Measurements from ENCODE around the gene DNAJC16. TPM values are rescaled to one million over a fixed set of nuclear protein-coding genes. Genes with fewer than 3 reads are reported as not detected.

The DNAJC16 gene
- total and polyA plus RNA-seq, 5 donors: 5.4 to 22.6 (median 18.3) TPM

DNA sequence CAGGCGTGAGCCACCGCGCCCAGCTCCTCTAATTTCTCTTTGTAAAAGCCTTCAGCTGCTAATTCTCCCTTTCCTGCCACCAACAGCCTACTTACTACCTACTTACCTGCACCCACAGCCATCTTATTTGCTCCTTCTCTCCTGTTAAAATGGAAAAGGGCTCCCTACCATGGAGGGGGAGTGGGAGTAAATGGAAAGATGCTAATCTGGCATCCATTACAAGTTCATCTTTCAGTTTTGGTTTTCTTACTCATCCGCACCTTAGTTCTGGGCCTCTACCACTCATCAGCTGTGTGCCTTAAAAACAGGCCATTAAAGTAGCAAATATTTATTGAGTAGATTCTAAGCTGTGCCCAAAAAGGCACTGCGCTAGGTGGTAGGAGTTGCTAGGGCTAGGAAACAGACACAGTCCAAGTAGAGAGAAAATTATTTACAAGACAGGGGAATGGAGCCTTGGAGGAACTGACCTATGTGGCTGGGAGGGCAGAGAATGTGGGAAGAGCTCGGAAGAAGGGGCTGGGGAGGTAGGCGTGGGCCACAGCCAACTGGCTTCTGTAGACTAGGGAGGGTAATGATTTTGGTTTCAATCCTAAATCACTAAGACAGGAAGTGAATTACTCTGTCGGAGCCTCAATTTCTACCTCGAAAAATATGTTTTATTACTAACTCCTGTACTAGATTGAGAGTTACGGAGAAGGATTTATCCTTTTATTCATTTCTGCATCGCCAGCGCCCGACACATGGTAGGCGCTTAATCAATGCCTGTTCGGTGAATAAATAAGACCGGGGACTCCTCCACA lies 89.9 kb downstream of the DNAJC16 start:
- intact Hi-C loops (cut with DNase I): no loop called here

DNA sequence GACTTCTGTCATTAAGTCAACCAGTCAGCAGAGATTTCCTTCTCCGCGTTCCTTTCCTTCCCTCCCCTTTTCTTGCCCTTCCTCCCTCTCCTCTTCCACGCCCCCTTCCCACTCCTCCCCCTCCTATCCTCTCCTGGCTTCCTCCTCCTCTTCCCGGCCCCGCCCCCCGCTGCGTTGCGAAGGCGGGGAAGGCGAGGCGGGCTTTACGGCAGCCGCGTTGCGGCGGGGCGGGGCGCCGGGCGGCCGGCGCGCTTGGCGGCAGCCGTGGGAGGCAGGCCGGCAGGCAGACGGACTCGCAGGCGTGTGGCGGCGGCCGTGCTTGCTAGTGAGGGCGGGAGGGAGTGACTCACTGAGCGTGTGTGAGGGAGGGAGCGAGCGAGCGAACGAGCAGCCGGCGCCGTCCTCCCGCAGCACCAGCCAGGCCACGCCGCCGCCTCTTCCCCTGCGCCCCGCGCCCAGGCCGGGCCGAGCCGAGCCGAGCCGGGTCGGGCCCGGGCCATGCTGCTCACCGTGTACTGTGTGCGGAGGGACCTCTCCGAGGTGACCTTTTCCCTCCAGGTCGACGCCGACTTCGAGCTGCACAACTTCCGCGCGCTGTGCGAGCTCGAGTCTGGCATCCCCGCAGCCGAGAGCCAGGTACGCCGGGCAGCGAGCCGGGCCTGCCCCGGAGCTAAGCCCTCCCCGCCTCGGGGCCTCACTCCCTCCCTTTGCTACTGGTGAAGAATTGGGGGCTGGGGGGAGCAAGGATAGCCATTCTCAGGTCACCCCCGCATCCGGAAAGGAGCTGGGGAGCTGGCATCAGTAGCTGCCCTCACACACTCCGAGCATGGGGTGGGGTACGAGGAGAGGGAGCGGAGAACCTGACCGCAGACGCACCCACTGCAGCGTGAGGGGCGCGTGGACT lies 90.8 kb downstream of the DNAJC16 start, which contains the start of gene DDI2:
Gene DDI2 (plus strand): TSS at position 286 of the 904 bp plus-strand sequence. CDS start 213 bp downstream, at position 499.
- H3K9me3 ChIP-seq (ENCODE audit: control insufficient read depth, low read length): no peaks in the 10 kb centered on the region
- intact Hi-C loops (cut with DNase I): no loop called here
- no peaks in the 10 kb centered on the region for H3K27me3 ChIP-seq (ENCODE audit: control insufficient read depth, insufficient read depth)
- peak within 1 kb of the TSS; percentile 90 for H3K27ac ChIP-seq (ENCODE audit: low read length)
- ATAC-seq: peak; percentile 93 to 94
- under 1% methylated on average over 86 of the region's 86 CpGs for whole genome bisulfite sequencing
- peaks cover under 1% of the 10 kb centered on the region for H3K4me1 ChIP-seq (ENCODE audit: control insufficient read depth, insufficient read depth, low read length)
- peak; percentile 97 to 99 (median 99) for DNase-seq
- H3K4me3 ChIP-seq (ENCODE audit: low read length): peak within 1 kb of the TSS; percentile 73

More for the DNA sequence above, 89.9 kb downstream of the DNAJC16 start:
- Histone ChIP-seq H3K27me3 (ENCODE audit: control insufficient read depth, insufficient read depth) (no peaks in the 10 kb centered on the region), H3K4me1 (ENCODE audit: control insufficient read depth, insufficient read depth, low read length) (no peaks in the 10 kb centered on the region), H3K9me3 (ENCODE audit: control insufficient read depth, low read length) (no peaks in the 10 kb centered on the region), H3K4me3 (ENCODE audit: low read length) (peak overlapping the region; percentile 33), H3K27ac (ENCODE audit: low read length) (peak overlapping the region; percentile 66)
- 27% methylated on average over 16 of the region's 16 CpGs for WGBS
- ATAC-seq: peak; percentile 33 to 50
- peak in 2 of 3 donors; percentile 64 to 69 for DNase-seq

DNA sequence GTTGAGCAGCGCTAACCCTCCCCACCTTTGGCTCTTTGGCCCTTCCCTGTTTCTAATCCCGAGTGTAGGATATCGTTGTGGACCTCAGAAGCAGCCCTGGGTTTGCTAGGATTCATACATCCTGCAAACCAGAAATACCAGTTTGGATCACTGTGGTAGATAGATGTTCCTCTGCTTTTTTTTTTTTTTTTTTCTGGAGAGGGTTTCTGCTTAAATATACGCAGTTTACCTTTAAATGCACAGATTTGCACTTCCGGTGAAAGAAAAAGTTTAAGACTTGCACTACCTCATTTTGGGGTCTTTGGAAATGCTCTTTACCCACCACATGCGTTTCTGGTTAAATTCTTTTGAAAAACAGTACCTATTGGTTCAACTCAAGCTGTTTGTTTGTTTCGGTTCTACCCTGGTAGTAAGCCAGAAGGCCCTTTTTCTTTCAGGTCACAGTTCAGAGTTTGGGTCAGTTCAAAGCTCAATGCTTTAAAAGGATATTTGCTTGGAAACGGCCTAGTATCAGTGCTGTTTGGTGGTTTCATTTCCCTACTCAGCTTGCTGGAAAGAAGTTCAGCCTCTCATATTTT lies 91.5 kb downstream of the DNAJC16 start:
- peaks cover 2% of the 10 kb centered on the region for H3K4me1 ChIP-seq (ENCODE audit: control insufficient read depth, insufficient read depth, low read length)

DNA sequence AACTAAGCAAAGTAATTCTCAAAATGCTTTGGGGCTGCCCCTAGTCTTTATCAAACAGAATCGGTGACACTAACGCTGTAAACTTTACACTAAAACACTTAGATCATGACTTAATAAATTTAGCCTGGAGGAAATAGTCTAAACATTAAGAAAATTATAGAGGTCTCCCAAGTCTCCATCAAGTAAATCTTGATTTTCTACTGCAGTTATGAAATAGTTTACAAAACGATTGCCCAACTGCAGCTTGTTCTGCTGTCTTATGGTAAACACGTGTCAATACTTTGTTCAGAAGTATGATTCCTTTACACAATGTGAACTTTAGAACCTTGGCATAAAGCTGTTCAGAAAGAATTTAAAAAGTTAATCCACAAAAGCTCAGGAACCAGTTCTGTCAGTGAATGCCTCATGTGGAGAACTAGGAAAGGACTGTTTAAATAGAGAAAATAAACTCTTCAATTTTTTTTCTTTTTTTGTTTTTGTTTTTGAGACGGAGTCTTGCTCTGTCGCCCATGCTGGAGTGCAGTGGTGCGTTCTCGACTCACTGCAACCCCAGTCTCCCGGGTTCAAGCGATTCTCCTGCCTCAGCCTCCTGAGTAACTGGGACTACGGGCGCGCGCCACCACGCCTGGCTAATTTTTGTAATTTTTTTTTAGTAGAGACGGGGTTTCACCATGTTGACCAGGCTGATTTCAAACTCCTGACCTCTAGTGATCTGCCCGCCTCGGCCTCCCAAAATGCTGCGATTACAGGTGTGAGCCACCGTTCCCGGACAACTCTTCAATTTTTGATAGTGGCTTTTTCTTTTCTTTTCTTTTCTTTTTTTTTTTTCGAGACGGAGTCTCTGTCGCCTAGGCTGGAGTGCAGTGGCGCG lies 92.2 kb downstream of the DNAJC16 start:
- H3K27me3 ChIP-seq (ENCODE audit: control insufficient read depth, insufficient read depth): no peaks in the 10 kb centered on the region
- ATAC-seq: no peak
- H3K27ac ChIP-seq (ENCODE audit: low read length): peak overlapping the region; percentile 66
- no peak for DNase-seq
- intact Hi-C loops (cut with DNase I): no loop called here
- H3K4me3 ChIP-seq (ENCODE audit: low read length): peak overlapping the region; percentile 73
- 79% methylated on average over 26 of the region's 26 CpGs for WGBS
- no peaks in the 10 kb centered on the region for H3K9me3 ChIP-seq (ENCODE audit: control insufficient read depth, low read length)
- H3K4me1 ChIP-seq (ENCODE audit: control insufficient read depth, insufficient read depth, low read length): peaks cover 2% of the 10 kb centered on the region

More for the DNA sequence above, 91.5 kb downstream of the DNAJC16 start:
- intact Hi-C loops (cut with DNase I): no loop called here
- no peak for ATAC-seq
- Histone ChIP-seq H3K4me3 (ENCODE audit: low read length) (peak overlapping the region; percentile 73), H3K27ac (ENCODE audit: low read length) (peak overlapping the region; percentile 90), H3K27me3 (ENCODE audit: control insufficient read depth, insufficient read depth) (no peaks in the 10 kb centered on the region), H3K9me3 (ENCODE audit: control insufficient read depth, low read length) (no peaks in the 10 kb centered on the region)
- no peak for DNase-seq
- WGBS: under 1% methylated on average over 8 of the region's 8 CpGs

DNA sequence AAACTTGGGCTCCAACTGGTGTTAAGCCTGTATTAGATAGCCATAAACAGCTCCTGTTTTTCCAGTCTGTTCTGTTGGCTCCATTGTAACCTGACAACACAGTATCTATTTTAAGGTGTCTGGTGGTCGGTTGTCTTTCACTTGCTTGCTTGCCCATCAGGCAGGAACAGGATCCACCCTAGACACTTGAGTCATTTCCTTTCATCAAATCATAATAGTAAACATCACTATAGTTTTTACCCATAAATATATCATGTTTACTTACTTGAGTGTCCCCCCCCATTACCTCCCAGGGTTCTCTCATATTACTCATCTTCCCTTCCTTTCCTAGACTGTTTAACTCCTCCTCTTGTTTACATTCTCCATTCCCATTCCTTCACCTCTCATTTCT lies 93.5 kb downstream of the DNAJC16 start:
- no peak for ATAC-seq
- Histone ChIP-seq H3K9me3 (ENCODE audit: control insufficient read depth, low read length) (no peaks in the 10 kb centered on the region), H3K27ac (ENCODE audit: low read length) (peak overlapping the region; percentile 48), H3K4me3 (ENCODE audit: low read length) (no peak overlapping the region), H3K4me1 (ENCODE audit: control insufficient read depth, insufficient read depth, low read length) (peaks cover 2% of the 10 kb centered on the region), H3K27me3 (ENCODE audit: control insufficient read depth, insufficient read depth) (no peaks in the 10 kb centered on the region)
- intact Hi-C loops (cut with DNase I): no loop called here
- no peak for DNase-seq
- WGBS: 36% methylated on average over 1 of the region's 1 CpG

DNA sequence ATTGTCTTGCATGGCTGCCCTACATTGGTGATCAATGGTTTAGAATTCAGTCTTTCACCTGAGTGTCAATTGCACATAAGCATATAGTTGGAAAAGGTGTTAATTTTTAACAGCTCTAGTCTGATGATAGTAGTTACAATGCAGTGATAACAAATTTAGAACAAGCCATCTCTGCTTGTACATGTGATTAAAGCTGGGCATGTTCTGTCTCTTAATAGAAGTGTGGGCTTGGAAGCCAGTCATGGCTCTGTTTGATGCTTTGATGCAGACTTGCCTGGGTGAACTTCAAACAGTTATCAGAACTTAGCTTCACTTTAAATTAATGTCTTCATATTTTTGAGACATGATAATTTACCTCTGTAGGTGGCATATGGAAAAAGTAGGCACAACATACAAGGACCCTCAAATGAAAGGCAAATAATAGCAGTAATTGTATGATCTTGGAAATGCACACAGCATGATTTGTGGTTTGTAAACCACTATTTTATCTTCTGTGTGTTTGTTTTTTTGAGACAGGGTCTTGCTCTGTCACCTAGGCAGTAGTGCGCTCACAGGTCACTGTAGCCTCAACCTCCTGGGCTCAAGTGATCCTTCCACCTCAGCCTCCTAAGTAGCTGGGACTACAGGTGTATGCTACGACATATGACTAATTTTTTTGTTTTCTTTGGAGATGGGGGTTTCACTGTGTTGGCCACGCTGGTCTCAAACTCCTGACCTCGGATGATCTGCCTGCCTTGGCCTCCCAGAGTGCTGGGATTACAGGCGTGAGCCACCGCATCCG lies 94.4 kb downstream of the DNAJC16 start:
- ATAC-seq: no peak
- intact Hi-C loops (cut with DNase I): no loop called here

DNA sequence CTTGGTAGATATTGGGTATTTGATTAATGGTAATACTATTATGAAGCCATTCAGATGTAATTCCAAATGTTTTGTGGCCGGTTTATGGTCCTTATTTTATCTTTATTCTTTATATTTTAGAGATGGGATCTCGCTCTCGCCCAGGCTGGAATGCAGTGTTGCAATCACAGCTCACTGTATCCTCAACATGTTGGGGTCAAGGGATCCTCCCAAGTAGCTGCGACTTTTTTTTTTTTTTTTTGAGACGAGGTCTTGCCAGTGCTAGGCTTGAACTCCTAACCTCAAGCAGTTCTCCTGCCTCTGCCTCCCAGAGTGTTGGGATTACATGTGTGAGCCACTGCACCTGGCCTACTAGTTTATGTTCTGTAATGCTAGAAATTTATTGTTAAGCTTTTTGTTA lies 95.3 kb downstream of the DNAJC16 start:
- DNase-seq (no peak), ATAC-seq (no peak)
- Histone ChIP-seq H3K4me3 (ENCODE audit: low read length) (no peak overlapping the region), H3K27me3 (ENCODE audit: control insufficient read depth, insufficient read depth) (no peaks in the 10 kb centered on the region), H3K4me1 (ENCODE audit: control insufficient read depth, insufficient read depth, low read length) (peaks cover 6% of the 10 kb centered on the region), H3K27ac (ENCODE audit: low read length) (no peak overlapping the region), H3K9me3 (ENCODE audit: control insufficient read depth, low read length) (no peaks in the 10 kb centered on the region)
- intact Hi-C loops (cut with DNase I): no loop called here
- whole genome bisulfite sequencing: 67% methylated on average over 5 of the region's 5 CpGs

More for the DNA sequence above, 94.4 kb downstream of the DNAJC16 start:
- H3K4me1 ChIP-seq (ENCODE audit: control insufficient read depth, insufficient read depth, low read length): peaks cover 2% of the 10 kb centered on the region
- DNase-seq: no peak
- no peaks in the 10 kb centered on the region for H3K9me3 ChIP-seq (ENCODE audit: control insufficient read depth, low read length)
- H3K4me3 ChIP-seq (ENCODE audit: low read length): no peak overlapping the region
- peak overlapping the region; percentile 60 for H3K27ac ChIP-seq (ENCODE audit: low read length)
- H3K27me3 ChIP-seq (ENCODE audit: control insufficient read depth, insufficient read depth): no peaks in the 10 kb centered on the region
- WGBS: 95% methylated on average over 7 of the region's 7 CpGs

DNA sequence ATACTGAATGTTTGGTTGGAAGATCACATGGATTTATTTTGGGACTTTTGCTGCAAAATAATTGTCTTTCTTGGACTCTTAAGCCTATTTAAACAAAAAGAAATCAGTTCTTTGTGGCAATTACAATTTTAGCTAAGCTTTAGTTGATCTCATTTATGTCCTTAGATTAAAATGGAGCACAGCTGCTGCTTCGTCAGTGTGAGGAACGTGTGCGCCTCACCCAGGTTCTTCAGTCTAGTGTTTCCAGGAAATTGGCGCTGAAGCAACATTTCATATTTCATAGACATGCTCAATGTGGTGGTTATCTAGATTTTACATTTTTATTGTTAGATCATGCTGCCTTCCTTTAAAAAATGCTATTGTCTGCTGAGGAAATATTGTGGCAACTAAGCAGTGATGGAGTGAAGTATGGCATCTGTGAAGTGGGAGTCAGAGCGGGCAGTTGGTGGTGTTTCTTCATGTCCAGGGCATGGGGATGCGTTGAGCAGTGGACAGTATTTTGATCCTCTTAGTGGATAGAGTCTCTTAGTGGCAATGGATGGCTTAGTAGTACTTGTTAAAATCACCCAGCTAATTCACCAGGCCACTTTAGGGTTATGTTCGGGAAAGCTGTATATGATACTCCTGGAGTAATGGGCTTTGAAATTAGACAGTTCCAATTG lies 96.2 kb downstream of the DNAJC16 start:
- Histone ChIP-seq H3K27ac (ENCODE audit: low read length) (no peak overlapping the region), H3K4me3 (ENCODE audit: low read length) (no peak overlapping the region)

DNA sequence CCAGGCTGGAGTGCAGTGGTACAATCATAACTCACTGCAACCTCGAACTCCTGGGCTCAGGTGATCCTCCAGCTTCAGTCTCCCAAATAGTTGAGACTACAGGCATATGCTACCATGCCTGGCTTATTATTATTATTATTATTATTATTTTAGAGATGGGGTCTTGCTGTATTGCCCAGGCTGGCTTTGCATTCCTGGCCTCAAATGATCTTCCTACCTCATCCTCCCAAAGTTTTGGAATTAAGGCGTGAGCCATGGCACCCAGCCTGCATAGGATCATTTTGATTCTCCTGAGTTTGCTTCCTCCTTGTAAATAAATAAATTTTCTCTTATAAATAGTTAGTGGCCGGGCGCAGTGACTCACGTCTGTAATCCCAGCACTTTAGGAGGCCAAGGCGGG lies 96.8 kb downstream of the DNAJC16 start:
- intact Hi-C loops (cut with DNase I): no loop called here
- ATAC-seq (no peak), DNase-seq (no peak)
- WGBS: 97% methylated on average over 6 of the region's 6 CpGs
- Histone ChIP-seq H3K4me3 (ENCODE audit: low read length) (no peak overlapping the region), H3K9me3 (ENCODE audit: control insufficient read depth, low read length) (no peaks in the 10 kb centered on the region), H3K27ac (ENCODE audit: low read length) (no peak overlapping the region), H3K4me1 (ENCODE audit: control insufficient read depth, insufficient read depth, low read length) (peaks cover 6% of the 10 kb centered on the region), H3K27me3 (ENCODE audit: control insufficient read depth, insufficient read depth) (no peaks in the 10 kb centered on the region)

More for the DNA sequence above, 96.2 kb downstream of the DNAJC16 start:
- peaks cover 6% of the 10 kb centered on the region for H3K4me1 ChIP-seq (ENCODE audit: control insufficient read depth, insufficient read depth, low read length)
- WGBS: 87% methylated on average over 7 of the region's 7 CpGs
- ATAC-seq (no peak), DNase-seq (no peak)
- no peaks in the 10 kb centered on the region for H3K27me3 ChIP-seq (ENCODE audit: control insufficient read depth, insufficient read depth)
- no peaks in the 10 kb centered on the region for H3K9me3 ChIP-seq (ENCODE audit: control insufficient read depth, low read length)
- intact Hi-C loops (cut with DNase I): no loop called here
